Measurements from ENCODE around the gene SLC10A3. TPM values are rescaled to one million over a fixed set of nuclear protein-coding genes. Genes with fewer than 3 reads are reported as not detected.

SLC10A3 gene
- polyA plus RNA-seq, 3 donors: 25.3 to 33.1 (median 26.7) TPM

DNA sequence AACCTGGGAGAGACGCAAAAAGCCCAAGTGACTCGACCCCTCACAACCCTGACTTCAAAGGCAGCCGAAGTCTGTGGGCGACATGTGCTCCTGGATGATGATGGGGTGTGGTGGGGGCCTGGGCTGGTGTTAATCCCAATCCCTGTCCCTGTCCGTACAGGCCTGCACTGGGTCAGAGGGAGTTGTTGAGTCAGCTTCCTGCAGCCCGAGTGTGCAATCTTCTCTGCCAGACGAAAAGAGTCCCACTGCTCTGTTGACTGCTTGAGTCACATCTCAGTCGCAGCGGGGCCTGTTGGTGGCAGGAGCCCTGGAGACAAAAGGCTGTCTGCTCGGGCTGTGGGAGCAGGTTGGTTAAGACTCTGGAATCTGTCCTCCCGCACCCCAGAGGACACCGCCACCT is 15.3 kb upstream of the SLC10A3 start:
- Histone ChIP-seq H3K27me3 (ENCODE audit: control insufficient read depth in 2 of 2, insufficient read depth in 2 of 2, low read length in 2 of 2) (no peaks in the 10 kb centered on the region), H3K4me3 (replicated peaks in 1 of 3; ENCODE audit: low read depth in 2 of 3, low read length in 3 of 3) (no peak overlapping the region), H3K9ac (ENCODE audit: insufficient read depth, low read length, poor library complexity, severe bottlenecking) (no peak overlapping the region), H2AFZ (ENCODE audit: insufficient read depth, low read depth, low read length, poor library complexity, severe bottlenecking) (no peak overlapping the region), H3K79me2 (ENCODE audit: insufficient read depth, low read length) (no peaks in the 10 kb centered on the region), H3K4me1 (ENCODE audit: control insufficient read depth in 1 of 2, insufficient read depth in 2 of 2, low read length in 2 of 2) (no peaks in the 10 kb centered on the region), H3K36me3 (replicated peaks in 1 of 2; ENCODE audit: control insufficient read depth in 1 of 2, insufficient read depth in 2 of 2, low read length in 2 of 2) (peaks cover 11 to 35% of the 10 kb centered on the region in 2 donors), H3K27ac (ENCODE audit: low read depth in 1 of 2, low read length in 2 of 2) (no peak overlapping the region), H3K4me2 (replicated peaks; ENCODE audit: extremely low read depth, low read length, poor library complexity, severe bottlenecking) (no peak overlapping the region), H4K20me1 (ENCODE audit: insufficient read depth, low read length) (no peaks in the 10 kb centered on the region), H3K9me3 (replicated peaks in 1 of 2; ENCODE audit: control insufficient read depth in 1 of 2, insufficient read depth in 1 of 2, low read length in 2 of 2) (no peaks in the 10 kb centered on the region)
- TF ChIP-seq, protein P1, sequence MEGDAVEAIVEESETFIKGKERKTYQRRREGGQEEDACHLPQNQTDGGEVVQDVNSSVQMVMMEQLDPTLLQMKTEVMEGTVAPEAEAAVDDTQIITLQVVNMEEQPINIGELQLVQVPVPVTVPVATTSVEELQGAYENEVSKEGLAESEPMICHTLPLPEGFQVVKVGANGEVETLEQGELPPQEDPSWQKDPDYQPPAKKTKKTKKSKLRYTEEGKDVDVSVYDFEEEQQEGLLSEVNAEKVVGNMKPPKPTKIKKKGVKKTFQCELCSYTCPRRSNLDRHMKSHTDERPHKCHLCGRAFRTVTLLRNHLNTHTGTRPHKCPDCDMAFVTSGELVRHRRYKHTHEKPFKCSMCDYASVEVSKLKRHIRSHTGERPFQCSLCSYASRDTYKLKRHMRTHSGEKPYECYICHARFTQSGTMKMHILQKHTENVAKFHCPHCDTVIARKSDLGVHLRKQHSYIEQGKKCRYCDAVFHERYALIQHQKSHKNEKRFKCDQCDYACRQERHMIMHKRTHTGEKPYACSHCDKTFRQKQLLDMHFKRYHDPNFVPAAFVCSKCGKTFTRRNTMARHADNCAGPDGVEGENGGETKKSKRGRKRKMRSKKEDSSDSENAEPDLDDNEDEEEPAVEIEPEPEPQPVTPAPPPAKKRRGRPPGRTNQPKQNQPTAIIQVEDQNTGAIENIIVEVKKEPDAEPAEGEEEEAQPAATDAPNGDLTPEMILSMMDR (IDR thresholded peaks at IDR 0.05): no peak
- 40% methylated on average over 1 of the region's 12 CpGs for WGBS (ENCODE audit: insufficient coverage)
- H3K36me3 Mint-ChIP-seq: peaks cover 37 to 46% of the 10 kb centered on the region in 2 donors
- peaks cover 0 to 14% (median 6%) of the 10 kb centered on the region in 7 donors for H3K9me3 Mint-ChIP-seq
- DNase-seq: no peak
- peaks cover 0 to 5% (median 2%) of the 10 kb centered on the region in 3 donors for H3K27me3 Mint-ChIP-seq (ENCODE audit: low read depth in 3 of 3)
- H3K4me3 Mint-ChIP-seq: no peak overlapping the region
- peak overlapping the region in 2 of 7 donors; percentile 46 to 57 for H3K27ac Mint-ChIP-seq
- intact Hi-C loops (cut with micrococcal nuclease): no loop called here
- H3K4me1 Mint-ChIP-seq: no peaks in the 10 kb centered on the region

DNA sequence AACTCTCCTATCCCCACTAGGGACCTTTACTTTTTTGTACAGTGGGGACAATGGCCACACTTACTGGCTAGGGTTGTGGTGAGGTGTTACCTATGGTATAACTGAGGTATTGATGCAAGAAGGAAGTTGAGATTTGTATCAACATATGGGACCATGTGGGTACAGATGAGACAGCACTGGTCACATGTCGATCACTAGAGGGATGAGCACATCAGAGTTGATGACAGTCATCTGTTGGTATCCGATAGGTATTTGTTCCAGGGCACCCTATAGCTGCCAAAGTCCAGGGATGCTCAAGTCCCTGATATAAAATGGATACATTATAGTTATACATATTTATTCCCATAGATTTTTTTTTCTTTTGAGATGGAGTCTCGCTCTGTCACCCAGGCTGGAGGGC is 12.6 kb upstream of the SLC10A3 start:
- Histone ChIP-seq H4K20me1 (ENCODE audit: insufficient read depth, low read length) (no peaks in the 10 kb centered on the region), H3K4me1 (ENCODE audit: control insufficient read depth in 1 of 2, insufficient read depth in 2 of 2, low read length in 2 of 2) (no peaks in the 10 kb centered on the region), H3K9ac (ENCODE audit: insufficient read depth, low read length, poor library complexity, severe bottlenecking) (no peak overlapping the region), H3K79me2 (ENCODE audit: insufficient read depth, low read length) (no peaks in the 10 kb centered on the region), H2AFZ (ENCODE audit: insufficient read depth, low read depth, low read length, poor library complexity, severe bottlenecking) (no peak overlapping the region), H3K27ac (ENCODE audit: low read depth in 1 of 2, low read length in 2 of 2) (no peak overlapping the region), H3K4me2 (replicated peaks; ENCODE audit: extremely low read depth, low read length, poor library complexity, severe bottlenecking) (no peak overlapping the region), H3K4me3 (replicated peaks in 1 of 3; ENCODE audit: low read depth in 2 of 3, low read length in 3 of 3) (no peak overlapping the region), H3K36me3 (replicated peaks in 1 of 2; ENCODE audit: control insufficient read depth in 1 of 2, insufficient read depth in 2 of 2, low read length in 2 of 2) (peaks cover 11 to 19% of the 10 kb centered on the region in 2 donors), H3K27me3 (ENCODE audit: control insufficient read depth in 2 of 2, insufficient read depth in 2 of 2, low read length in 2 of 2) (no peaks in the 10 kb centered on the region), H3K9me3 (replicated peaks in 1 of 2; ENCODE audit: control insufficient read depth in 1 of 2, insufficient read depth in 1 of 2, low read length in 2 of 2) (no peaks in the 10 kb centered on the region)
- H3K27ac Mint-ChIP-seq: peak overlapping the region in 1 of 7 donors; percentile 8
- peaks cover 2 to 3% (median 2%) of the 10 kb centered on the region in 3 donors for H3K27me3 Mint-ChIP-seq (ENCODE audit: low read depth in 3 of 3)
- TF ChIP-seq, protein P1 (IDR thresholded peaks at IDR 0.05): no peak
- WGBS (ENCODE audit: insufficient coverage): no CpG with 5 or more reads among the region's 3 CpGs
- DNase-seq: no peak
- peaks cover 0 to 4% (median 0%) of the 10 kb centered on the region in 7 donors for H3K9me3 Mint-ChIP-seq
- H3K4me3 Mint-ChIP-seq: no peak overlapping the region
- intact Hi-C loops (cut with micrococcal nuclease): no loop called here
- H3K36me3 Mint-ChIP-seq: peaks cover 20 to 25% of the 10 kb centered on the region in 2 donors
- no peaks in the 10 kb centered on the region for H3K4me1 Mint-ChIP-seq
